Measurements from ENCODE around the gene AKAP11. TPM values are rescaled to one million over a fixed set of nuclear protein-coding genes. Genes with fewer than 3 reads are reported as not detected.

AKAP11 gene
- total and polyA plus RNA-seq, 2 of the 13 experiments (the other 11 are each of a cell fraction or from before 2014, with no cell fraction given) = 7.2 to 9.8 TPM

GRCh38 chr13:42272115-42272803 lies at the start of gene AKAP11 (continued):
- TF ChIP-seq, protein P1, sequence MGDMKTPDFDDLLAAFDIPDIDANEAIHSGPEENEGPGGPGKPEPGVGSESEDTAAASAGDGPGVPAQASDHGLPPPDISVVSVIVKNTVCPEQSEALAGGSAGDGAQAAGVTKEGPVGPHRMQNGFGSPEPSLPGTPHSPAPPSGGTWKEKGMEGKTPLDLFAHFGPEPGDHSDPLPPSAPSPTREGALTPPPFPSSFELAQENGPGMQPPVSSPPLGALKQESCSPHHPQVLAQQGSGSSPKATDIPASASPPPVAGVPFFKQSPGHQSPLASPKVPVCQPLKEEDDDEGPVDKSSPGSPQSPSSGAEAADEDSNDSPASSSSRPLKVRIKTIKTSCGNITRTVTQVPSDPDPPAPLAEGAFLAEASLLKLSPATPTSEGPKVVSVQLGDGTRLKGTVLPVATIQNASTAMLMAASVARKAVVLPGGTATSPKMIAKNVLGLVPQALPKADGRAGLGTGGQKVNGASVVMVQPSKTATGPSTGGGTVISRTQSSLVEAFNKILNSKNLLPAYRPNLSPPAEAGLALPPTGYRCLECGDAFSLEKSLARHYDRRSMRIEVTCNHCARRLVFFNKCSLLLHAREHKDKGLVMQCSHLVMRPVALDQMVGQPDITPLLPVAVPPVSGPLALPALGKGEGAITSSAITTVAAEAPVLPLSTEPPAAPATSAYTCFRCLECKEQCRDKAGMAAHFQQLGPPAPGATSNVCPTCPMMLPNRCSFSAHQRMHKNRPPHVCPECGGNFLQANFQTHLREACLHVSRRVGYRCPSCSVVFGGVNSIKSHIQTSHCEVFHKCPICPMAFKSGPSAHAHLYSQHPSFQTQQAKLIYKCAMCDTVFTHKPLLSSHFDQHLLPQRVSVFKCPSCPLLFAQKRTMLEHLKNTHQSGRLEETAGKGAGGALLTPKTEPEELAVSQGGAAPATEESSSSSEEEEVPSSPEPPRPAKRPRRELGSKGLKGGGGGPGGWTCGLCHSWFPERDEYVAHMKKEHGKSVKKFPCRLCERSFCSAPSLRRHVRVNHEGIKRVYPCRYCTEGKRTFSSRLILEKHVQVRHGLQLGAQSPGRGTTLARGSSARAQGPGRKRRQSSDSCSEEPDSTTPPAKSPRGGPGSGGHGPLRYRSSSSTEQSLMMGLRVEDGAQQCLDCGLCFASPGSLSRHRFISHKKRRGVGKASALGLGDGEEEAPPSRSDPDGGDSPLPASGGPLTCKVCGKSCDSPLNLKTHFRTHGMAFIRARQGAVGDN (CRISPR knock-in tag; IDR thresholded peaks at IDR 0.05) = peak; percentile 82
- TF ChIP-seq ZNF230 (CRISPR knock-in tag; IDR thresholded peaks at IDR 0.05) (0 out of 2 replicates have a peak, but pooled peaks have one; percentile 10), TAF1 (CRISPR knock-in tag; IDR thresholded peaks at IDR 0.05) (0 out of 2 replicates have a peak, but pooled peaks have one; percentile 42), YEATS4 (CRISPR knock-in tag; IDR thresholded peaks at IDR 0.05; ENCODE audit: borderline replicate concordance) (peak; percentile 73), RBM39 (IDR thresholded peaks at IDR 0.05; ENCODE audit: low read depth, low read length, poor library complexity, severe bottlenecking) (peak; percentile 2), PITX1 (CRISPR knock-in tag; IDR thresholded peaks at IDR 0.05) (peak; percentile 23; the same call in 1 of the 2 replicates), TFDP2 (CRISPR knock-in tag; IDR thresholded peaks at IDR 0.05) (0 out of 2 replicates have a peak, but pooled peaks have one; percentile 23), HDAC1 (CRISPR knock-in tag; IDR thresholded peaks at IDR 0.05) (peak; percentile 15; the same call in 1 of the 2 replicates), MXD4 (CRISPR knock-in tag; IDR thresholded peaks at IDR 0.05) (0 out of 2 replicates have a peak, but pooled peaks have one; percentile 23), GATAD1 (CRISPR knock-in tag; IDR thresholded peaks at IDR 0.05) (no peak), YY1 (IDR thresholded peaks at IDR 0.05; ENCODE audit: insufficient read depth, insufficient replicate concordance, low read depth, low read length) (peak; percentile 39), EHMT2 (IDR thresholded peaks at IDR 0.05; ENCODE audit: borderline replicate concordance, low read depth, low read length) (no peak), MED8 (CRISPR knock-in tag; IDR thresholded peaks at IDR 0.05; ENCODE audit: insufficient replicate concordance) (peak; percentile 47)
- TF ChIP-seq, protein P2, sequence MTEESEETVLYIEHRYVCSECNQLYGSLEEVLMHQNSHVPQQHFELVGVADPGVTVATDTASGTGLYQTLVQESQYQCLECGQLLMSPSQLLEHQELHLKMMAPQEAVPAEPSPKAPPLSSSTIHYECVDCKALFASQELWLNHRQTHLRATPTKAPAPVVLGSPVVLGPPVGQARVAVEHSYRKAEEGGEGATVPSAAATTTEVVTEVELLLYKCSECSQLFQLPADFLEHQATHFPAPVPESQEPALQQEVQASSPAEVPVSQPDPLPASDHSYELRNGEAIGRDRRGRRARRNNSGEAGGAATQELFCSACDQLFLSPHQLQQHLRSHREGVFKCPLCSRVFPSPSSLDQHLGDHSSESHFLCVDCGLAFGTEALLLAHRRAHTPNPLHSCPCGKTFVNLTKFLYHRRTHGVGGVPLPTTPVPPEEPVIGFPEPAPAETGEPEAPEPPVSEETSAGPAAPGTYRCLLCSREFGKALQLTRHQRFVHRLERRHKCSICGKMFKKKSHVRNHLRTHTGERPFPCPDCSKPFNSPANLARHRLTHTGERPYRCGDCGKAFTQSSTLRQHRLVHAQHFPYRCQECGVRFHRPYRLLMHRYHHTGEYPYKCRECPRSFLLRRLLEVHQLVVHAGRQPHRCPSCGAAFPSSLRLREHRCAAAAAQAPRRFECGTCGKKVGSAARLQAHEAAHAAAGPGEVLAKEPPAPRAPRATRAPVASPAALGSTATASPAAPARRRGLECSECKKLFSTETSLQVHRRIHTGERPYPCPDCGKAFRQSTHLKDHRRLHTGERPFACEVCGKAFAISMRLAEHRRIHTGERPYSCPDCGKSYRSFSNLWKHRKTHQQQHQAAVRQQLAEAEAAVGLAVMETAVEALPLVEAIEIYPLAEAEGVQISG (CRISPR knock-in tag; IDR thresholded peaks at IDR 0.05) = peak; percentile 13; the same call in 1 of the 2 replicates
- TF ChIP-seq, protein P3, sequence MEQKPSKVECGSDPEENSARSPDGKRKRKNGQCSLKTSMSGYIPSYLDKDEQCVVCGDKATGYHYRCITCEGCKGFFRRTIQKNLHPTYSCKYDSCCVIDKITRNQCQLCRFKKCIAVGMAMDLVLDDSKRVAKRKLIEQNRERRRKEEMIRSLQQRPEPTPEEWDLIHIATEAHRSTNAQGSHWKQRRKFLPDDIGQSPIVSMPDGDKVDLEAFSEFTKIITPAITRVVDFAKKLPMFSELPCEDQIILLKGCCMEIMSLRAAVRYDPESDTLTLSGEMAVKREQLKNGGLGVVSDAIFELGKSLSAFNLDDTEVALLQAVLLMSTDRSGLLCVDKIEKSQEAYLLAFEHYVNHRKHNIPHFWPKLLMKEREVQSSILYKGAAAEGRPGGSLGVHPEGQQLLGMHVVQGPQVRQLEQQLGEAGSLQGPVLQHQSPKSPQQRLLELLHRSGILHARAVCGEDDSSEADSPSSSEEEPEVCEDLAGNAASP (CRISPR knock-in tag; IDR thresholded peaks at IDR 0.05; ENCODE audit: borderline replicate concordance) = 0 out of 2 replicates have a peak, but pooled peaks have one; percentile 1
